HCT116 (cell line): ENCODE data around the gene NIPAL1. TPM values are rescaled to one million over a fixed set of nuclear protein-coding genes. Genes with fewer than 3 reads are reported as not detected.

Source experiments
- ATAC-seq: fragments of 200-7000 bp; cut with Tn5 transposase; 2 replicates; pipeline ENCODE4 v1.9.1; 2020; ENCODE audit warnings: mild to moderate bottlenecking, moderate library complexity
- BruUV-seq: library from RNA; stranded (reverse); fragments of 400-500 nt; replicated peaks from 2 replicates; lab custom pipeline; 2021; lab: Mats Ljungman, UMichigan
- CTCF ChIA-PET: fragments of 300-600 bp; sonication (Branson Sonifier 250); formaldehyde crosslinking; loops from one replicate; lab custom pipeline; 2021; ENCODE audit warnings: antibody characterized with exemption; lab: Charles Lee
- POLR2A ChIA-PET: fragments of 300-600, 350-600 bp; sonication (Branson Sonifier 250); formaldehyde crosslinking; loops from one replicate; lab custom pipeline; 2021; ENCODE audit warnings: antibody characterized with exemption; lab: Charles Lee
- RAD21 ChIA-PET, 2 experiments: fragments of 300-600 bp; sonication (Branson Sonifier 250); formaldehyde crosslinking; loops; one replicate each; lab custom pipeline; 2023; ENCODE audit warnings: low total read pairs in 2 of 2; ENCODE audit not compliant: uncharacterized antibody in 2 of 2, unreplicated experiment in 2 of 2, low non-redundant PET in 1 of 2; lab: Charles Lee
- DNase-seq: peaks from one replicate; pipeline ENCODE4 v3.0.0-alpha.2; 2010; ENCODE audit warnings: low read depth, low spot score
- H2AFZ ChIP-seq: fragments of 200-600 bp; shearing (Covaris generic), sonication (generic); 2 replicates; pipeline ENCODE4 v1.6.1; 2017; ENCODE audit warnings: low read depth, mixed run types, mixed read lengths, antibody characterized with exemption, low read length; ENCODE audit not compliant: poor library complexity, severe bottlenecking
- H3K27ac ChIP-seq: 2 replicates; pipeline ENCODE4 v1.5.1; 2012; ENCODE audit warnings: low read depth, low read length
- H3K27me3 ChIP-seq: fragments of 200-600 bp; sonication (generic); 2 replicates; pipeline ENCODE4 v1.6.1; 2016; ENCODE audit warnings: mixed run types, low read length, mixed read lengths; ENCODE audit not compliant: insufficient read depth
- H3K36me3 ChIP-seq, 2 experiments: fragments of 200-500 bp in 1 of 2; fragments of 200-600 bp in 1 of 2; sonication (Bioruptor generic) in 1 of 2; sonication (generic) in 1 of 2; 2 replicates each; pipeline versions ENCODE4 v1.5.1 to v1.6.1; 2014 to 2016; ENCODE audit warnings: low read length in 2 of 2, inconsistent platforms in 1 of 2, mixed read lengths in 1 of 2, mixed run types in 1 of 2; ENCODE audit not compliant: insufficient read depth in 2 of 2, control insufficient read depth in 1 of 2
- H3K4me1 ChIP-seq, 2 experiments: fragments of 200-600 bp in 1 of 2; sonication (generic) in 1 of 2; 2 replicates each; pipeline versions ENCODE4 v1.5.1 to v1.6.1; 2012 to 2017; ENCODE audit warnings: low read length in 2 of 2, inconsistent platforms in 1 of 2, mild to moderate bottlenecking in 1 of 2, mixed read lengths in 1 of 2, mixed run types in 1 of 2, moderate library complexity in 1 of 2; ENCODE audit not compliant: insufficient read depth in 2 of 2, control insufficient read depth in 1 of 2
- H3K4me2 ChIP-seq: fragments of 200-600 bp; sonication (generic); 2 replicates; pipeline ENCODE4 v1.6.1; 2017; ENCODE audit warnings: mixed run types, low read length, mixed read lengths
- H3K4me3 ChIP-seq, 2 experiments: fragments of 200-600 bp in 1 of 2; sonication (generic) in 1 of 2; replicated peaks in 1 of 2; 2 replicates each; pipeline ENCODE4 v1.5.1; 2011 to 2016; ENCODE audit warnings: low read length in 2 of 2, control low read depth in 1 of 2, low read depth in 1 of 2, mild to moderate bottlenecking in 1 of 2, mixed read lengths in 1 of 2, mixed run types in 1 of 2
- H3K79me2 ChIP-seq: fragments of 200-600 bp; sonication (generic); 2 replicates; pipeline ENCODE4 v1.6.1; 2017; ENCODE audit warnings: mild to moderate bottlenecking, mixed run types, low read length, moderate library complexity, mixed read lengths; ENCODE audit not compliant: insufficient read depth
- H3K9ac ChIP-seq: fragments of 200-600 bp; sonication (generic); 2 replicates; pipeline ENCODE4 v1.6.1; 2016; ENCODE audit warnings: low read length, mixed read lengths
- H3K9me2 ChIP-seq: fragments of 200-600 bp; sonication (generic), shearing (Covaris generic); 2 replicates; pipeline ENCODE4 v1.6.1; 2017; ENCODE audit warnings: mixed run types, mild to moderate bottlenecking, moderate library complexity; ENCODE audit not compliant: insufficient read depth
- H3K9me3 ChIP-seq, 2 experiments: fragments of 200-500 bp in 1 of 2; fragments of 200-600 bp in 1 of 2; sonication (Bioruptor generic) in 1 of 2; sonication (generic) in 1 of 2; 2 replicates each; pipeline ENCODE4 v1.6.1; 2014 to 2017; ENCODE audit warnings: low read length in 2 of 2, mixed read lengths in 2 of 2, inconsistent platforms in 1 of 2, low read depth in 1 of 2, mild to moderate bottlenecking in 1 of 2, mixed run types in 1 of 2, moderate library complexity in 1 of 2; ENCODE audit not compliant: control insufficient read depth in 1 of 2, insufficient read depth in 1 of 2
- H4K20me1 ChIP-seq: fragments of 200-600 bp; sonication (generic), shearing (Covaris generic); 2 replicates; pipeline ENCODE4 v1.6.1; 2017; ENCODE audit warnings: mixed run types, mild to moderate bottlenecking, moderate library complexity; ENCODE audit not compliant: insufficient read depth
- CEBPB ChIP-seq: IDR thresholded peaks from 2 replicates; pipeline ENCODE4 v1.6.1; 2012; ENCODE audit warnings: low read depth
- ELF1 ChIP-seq: IDR thresholded peaks from 2 replicates; pipeline ENCODE4 v1.6.1; 2012; ENCODE audit warnings: low read depth, borderline replicate concordance
- EZH2 ChIP-seq: fragments of 200-600 bp; sonication (generic); IDR thresholded peaks from 2 replicates; pipeline ENCODE4 v1.6.1; 2017; ENCODE audit warnings: antibody characterized with exemption, mixed run types
- FOSL1 ChIP-seq: IDR thresholded peaks from 2 replicates; pipeline ENCODE4 v1.6.1; 2012; ENCODE audit warnings: low read depth
- JUND ChIP-seq: IDR thresholded peaks from 2 replicates; pipeline ENCODE4 v1.6.1; 2012
- POLR2A ChIP-seq: IDR thresholded peaks from 2 replicates; pipeline ENCODE4 v1.7.0; 2011; ENCODE audit warnings: borderline replicate concordance; ENCODE audit not compliant: insufficient read depth, insufficient read length; ENCODE audit errors: extremely low read depth
- RAD21 ChIP-seq: IDR thresholded peaks from 2 replicates; pipeline ENCODE4 v1.6.1; 2012; ENCODE audit warnings: low read depth, mild to moderate bottlenecking
- SIN3A ChIP-seq: IDR thresholded peaks from 2 replicates; pipeline ENCODE4 v1.6.1; 2012; ENCODE audit warnings: low read depth
- SRF ChIP-seq: IDR thresholded peaks from 2 replicates; pipeline ENCODE4 v1.6.1; 2012; ENCODE audit warnings: low read depth
- TCF7L2 ChIP-seq: IDR thresholded peaks from 2 replicates; pipeline ENCODE4 v1.7.0; 2011; ENCODE audit warnings: borderline replicate concordance, inconsistent platforms; ENCODE audit not compliant: insufficient read depth, insufficient read length; ENCODE audit errors: extremely low read depth
- YY1 ChIP-seq: IDR thresholded peaks from 2 replicates; pipeline ENCODE4 v1.6.1; 2011; ENCODE audit warnings: low read length, low read depth, moderate library complexity, mild to moderate bottlenecking; ENCODE audit not compliant: insufficient replicate concordance; ENCODE audit errors: extremely low read depth
- ZNF274 ChIP-seq: fragments of 200-500 bp; sonication (Bioruptor generic); IDR thresholded peaks from 2 replicates; pipeline ENCODE4 v1.6.1; 2014; ENCODE audit warnings: mild to moderate bottlenecking, low read depth, low read length, inconsistent platforms
- intact Hi-C: fragments of 100-400 bp; cut with micrococcal nuclease; formaldehyde crosslinking; loops from 2 replicates; pipeline ENCODE4 v1.10.0; 2022
- total RNA-seq: library from RNA; stranded (reverse); gene quantifications from one replicate; pipeline ENCODE4 v1.2.1, GENCODE V29; 2021; ENCODE audit not compliant: unreplicated experiment
- TF ChIP-seq, protein P1 (sequence below): IDR thresholded peaks from 2 replicates; pipeline ENCODE4 v1.6.1; 2012
- TF ChIP-seq, protein P2 (sequence below): IDR thresholded peaks from 2 replicates; pipeline ENCODE4 v1.6.1; 2012
- TF ChIP-seq, protein P3 (sequence below): IDR thresholded peaks from 2 replicates; pipeline ENCODE4 v1.6.1; 2011; ENCODE audit warnings: mild to moderate bottlenecking, low read length, moderate library complexity; ENCODE audit not compliant: insufficient replicate concordance; ENCODE audit errors: extremely low read depth

The NIPAL1 gene
- total RNA-seq, 1 experiment from 2014 or later = 7.0 TPM

DNA sequence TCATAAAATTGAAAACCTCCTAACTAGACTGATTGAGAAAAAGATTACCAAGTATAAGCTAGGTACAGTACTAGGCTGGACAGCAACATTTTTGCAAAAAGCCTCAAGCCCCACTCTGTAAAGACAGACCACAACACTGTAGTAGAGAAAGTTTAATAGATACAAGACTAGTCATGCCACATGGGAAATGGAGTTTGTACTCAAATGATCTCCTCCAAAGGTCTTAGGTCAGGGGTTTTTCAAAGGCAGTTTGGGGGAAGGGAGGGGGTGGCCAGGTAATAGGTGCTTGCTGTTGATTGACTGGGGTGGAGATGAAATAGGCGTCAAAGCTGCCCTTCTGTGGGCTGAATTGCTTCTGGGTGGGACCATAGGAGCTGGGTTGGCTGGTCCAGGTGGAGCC, 14.3 kb upstream of the NIPAL1 start:
- POLR2A ChIA-PET = interaction anchor here (0.6 kb wide), 1 partner anchor 9 kb away, joined by 3 read pairs; no protein-coding TSS in a partner anchor
- Histone ChIP-seq H3K9me2 (no peaks in the 10 kb centered on the region; the same call in 1 of the 2 replicates), H4K20me1 (no peaks in the 10 kb centered on the region), H3K4me1 (no peaks in the 10 kb centered on the region), H3K79me2 (no peaks in the 10 kb centered on the region), H3K4me3 (no peak overlapping the region), H3K9ac (no peak overlapping the region), H3K27me3 (no peaks in the 10 kb centered on the region), H3K27ac (no peak overlapping the region), H3K9me3 (peaks cover 0 to 3% of the 10 kb centered on the region in 2 experiments; a peak in 2 of 4 replicates), H3K4me2 (no peak overlapping the region), H2AFZ (no peak overlapping the region), H3K36me3 (0 out of 4 replicates have a peak, but pooled peaks cover 0 to 1% of the 10 kb centered on the region in 2 experiments)
- TF ChIP-seq CEBPB (no peak), POLR2A (no peak), ELF1 (no peak), TCF7L2 (no peak), FOSL1 (no peak), SRF (no peak), RAD21 (no peak), EZH2 (no peak), YY1 (no peak), JUND (no peak), ZNF274 (no peak), SIN3A (no peak)
- TF ChIP-seq, protein P1, sequence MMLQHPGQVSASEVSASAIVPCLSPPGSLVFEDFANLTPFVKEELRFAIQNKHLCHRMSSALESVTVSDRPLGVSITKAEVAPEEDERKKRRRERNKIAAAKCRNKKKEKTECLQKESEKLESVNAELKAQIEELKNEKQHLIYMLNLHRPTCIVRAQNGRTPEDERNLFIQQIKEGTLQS = no peak
- TF ChIP-seq, protein P2, sequence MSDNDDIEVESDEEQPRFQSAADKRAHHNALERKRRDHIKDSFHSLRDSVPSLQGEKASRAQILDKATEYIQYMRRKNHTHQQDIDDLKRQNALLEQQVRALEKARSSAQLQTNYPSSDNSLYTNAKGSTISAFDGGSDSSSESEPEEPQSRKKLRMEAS = no peak
- TF ChIP-seq, protein P3, sequence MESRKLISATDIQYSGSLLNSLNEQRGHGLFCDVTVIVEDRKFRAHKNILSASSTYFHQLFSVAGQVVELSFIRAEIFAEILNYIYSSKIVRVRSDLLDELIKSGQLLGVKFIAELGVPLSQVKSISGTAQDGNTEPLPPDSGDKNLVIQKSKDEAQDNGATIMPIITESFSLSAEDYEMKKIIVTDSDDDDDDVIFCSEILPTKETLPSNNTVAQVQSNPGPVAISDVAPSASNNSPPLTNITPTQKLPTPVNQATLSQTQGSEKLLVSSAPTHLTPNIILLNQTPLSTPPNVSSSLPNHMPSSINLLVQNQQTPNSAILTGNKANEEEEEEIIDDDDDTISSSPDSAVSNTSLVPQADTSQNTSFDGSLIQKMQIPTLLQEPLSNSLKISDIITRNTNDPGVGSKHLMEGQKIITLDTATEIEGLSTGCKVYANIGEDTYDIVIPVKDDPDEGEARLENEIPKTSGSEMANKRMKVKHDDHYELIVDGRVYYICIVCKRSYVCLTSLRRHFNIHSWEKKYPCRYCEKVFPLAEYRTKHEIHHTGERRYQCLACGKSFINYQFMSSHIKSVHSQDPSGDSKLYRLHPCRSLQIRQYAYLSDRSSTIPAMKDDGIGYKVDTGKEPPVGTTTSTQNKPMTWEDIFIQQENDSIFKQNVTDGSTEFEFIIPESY = no peak
- RAD21 ChIA-PET = no interaction called here
- no TSS peak for BruUV-seq
- ATAC-seq (no peak), DNase-seq (no peak)
- CTCF ChIA-PET = interaction anchor here (0.7 to 1.1 kb wide), 2 partner anchors 85 to 464 kb away, joined by 3 read pairs; no protein-coding TSS in a partner anchor
- intact Hi-C loops = no loop called here
